ENCODE measurements around the gene TBC1D12.
"Not testable (repeated sequence)": the region's sequence is repeated elsewhere in the genome, so short reads cannot be mapped to it uniquely, and the experiment has no call there.

TBC1D12 gene

DNA sequence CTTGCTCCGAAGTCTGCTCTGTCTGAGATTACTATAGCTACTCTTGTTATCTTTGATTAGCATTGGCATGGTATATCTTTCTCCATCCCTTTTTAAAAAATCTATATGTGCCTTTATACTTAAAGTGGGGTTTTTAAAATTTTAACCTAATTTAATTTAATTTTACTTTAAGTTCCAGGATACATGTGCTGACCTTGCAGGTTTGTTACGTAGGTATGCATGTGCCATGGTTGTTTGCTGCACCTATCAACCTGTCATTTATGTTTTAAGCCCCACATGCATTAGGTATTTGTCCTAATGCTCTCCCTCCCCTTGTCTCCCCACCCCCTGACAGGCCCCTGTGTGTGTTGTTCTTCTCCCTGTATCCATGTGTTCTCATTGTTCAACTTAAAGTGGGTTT is 54.6 kb downstream of the TBC1D12 start:
- DNase-seq (ENCODE audit: low spot score): no peak

DNA sequence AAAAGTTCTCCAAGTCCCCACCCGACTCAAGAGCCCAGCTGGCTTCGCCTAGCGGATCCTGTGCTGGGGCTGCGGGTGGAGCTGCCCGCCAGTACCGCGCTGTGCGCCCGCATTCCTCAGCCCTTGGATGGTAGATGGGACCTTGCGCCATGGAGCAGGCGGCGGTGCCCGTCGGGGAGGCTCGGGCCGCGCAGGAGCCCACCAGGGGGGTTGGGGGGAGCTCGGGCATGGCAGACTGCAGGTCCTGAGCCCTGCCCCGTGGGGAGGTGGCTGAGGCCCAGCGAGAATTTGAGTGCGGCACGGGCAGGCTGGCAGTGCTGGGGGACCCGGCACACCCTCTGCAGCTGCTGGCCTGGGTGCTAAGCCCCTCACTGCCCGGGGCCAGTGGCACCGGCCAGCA is 57.0 kb downstream of the TBC1D12 start:
- no peak for DNase-seq (ENCODE audit: low spot score)

- no peak for DNase-seq (ENCODE audit: low spot score)
Measured at GRCh38 chr10:94461503-94461902, 59.2 kb downstream of the TBC1D12 start.

GRCh38 chr10:94462130-94462529 is 59.8 kb downstream of the TBC1D12 start:
- no peak for DNase-seq (ENCODE audit: low spot score)

- DNase-seq (ENCODE audit: low spot score): no peak
Measured at GRCh38 chr10:94465684-94466083, 63.3 kb downstream of the TBC1D12 start.

- DNase-seq (ENCODE audit: low spot score): no peak
Measured at GRCh38 chr10:94481410-94481809, 79.1 kb downstream of the TBC1D12 start.

DNA sequence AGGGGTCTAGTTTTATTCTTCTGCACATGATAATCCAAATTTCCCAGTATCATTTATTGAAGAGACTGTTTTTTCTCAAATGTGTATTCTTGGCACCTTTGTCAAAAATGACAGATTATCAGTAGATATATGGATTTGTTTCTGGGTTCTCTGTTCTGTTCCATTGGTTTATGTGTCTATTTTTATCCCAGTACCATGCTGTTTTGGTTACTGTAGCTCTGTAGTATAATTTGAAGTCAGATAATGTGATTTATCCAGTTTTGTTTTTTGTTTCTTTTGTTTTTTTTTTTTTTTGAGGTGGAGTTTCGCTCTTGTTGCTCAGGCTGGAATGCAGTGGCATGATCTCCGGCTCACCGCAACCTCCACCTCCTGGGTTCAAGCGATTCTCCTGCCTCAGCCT is 81.6 kb downstream of the TBC1D12 start:
- DNase-seq (ENCODE audit: low spot score): no peak

DNA sequence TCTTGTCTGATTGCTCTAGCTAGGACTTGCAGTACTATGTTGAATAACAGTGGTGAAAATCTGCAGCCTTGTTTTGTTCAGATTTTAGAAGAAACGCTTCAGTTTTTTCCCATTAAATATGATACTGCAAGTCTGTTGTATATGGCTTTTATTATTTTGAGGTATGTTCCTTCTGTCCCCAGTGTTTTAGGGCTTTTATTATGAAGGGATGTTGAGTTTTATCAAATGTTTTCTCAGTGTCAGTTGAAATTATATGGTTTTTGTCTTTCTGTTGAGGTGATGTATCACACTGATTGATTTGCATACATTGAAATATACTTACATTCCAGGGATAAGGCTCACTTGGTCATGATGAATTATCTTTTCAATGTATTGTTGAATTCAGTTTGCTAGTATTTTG is 82.8 kb downstream of the TBC1D12 start:
- no peak for DNase-seq (ENCODE audit: low spot score)

DNA sequence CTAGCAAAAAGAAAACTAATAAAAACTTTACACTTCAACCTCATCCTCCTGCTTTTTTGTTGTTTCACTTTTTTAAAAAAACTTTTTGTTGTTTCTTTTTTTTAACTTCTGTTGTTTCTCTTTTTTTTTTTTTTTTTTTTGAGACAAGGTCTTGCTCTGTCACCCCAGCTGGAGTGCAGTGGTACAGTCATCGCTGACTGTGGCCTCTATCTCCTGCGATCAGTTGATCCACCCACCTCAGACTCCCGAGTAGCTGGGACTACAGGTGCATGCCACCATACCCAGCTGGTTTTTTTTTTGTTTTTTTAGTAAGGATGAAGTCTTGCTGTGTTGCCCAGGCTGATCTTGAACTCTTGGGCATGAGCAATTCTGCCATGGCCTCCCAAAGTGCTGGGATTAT is 85.2 kb downstream of the TBC1D12 start:
- no peak for DNase-seq (ENCODE audit: low spot score)

- no peak for DNase-seq (ENCODE audit: low spot score)
Measured at GRCh38 chr10:94489107-94489506, 86.8 kb downstream of the TBC1D12 start.

DNA sequence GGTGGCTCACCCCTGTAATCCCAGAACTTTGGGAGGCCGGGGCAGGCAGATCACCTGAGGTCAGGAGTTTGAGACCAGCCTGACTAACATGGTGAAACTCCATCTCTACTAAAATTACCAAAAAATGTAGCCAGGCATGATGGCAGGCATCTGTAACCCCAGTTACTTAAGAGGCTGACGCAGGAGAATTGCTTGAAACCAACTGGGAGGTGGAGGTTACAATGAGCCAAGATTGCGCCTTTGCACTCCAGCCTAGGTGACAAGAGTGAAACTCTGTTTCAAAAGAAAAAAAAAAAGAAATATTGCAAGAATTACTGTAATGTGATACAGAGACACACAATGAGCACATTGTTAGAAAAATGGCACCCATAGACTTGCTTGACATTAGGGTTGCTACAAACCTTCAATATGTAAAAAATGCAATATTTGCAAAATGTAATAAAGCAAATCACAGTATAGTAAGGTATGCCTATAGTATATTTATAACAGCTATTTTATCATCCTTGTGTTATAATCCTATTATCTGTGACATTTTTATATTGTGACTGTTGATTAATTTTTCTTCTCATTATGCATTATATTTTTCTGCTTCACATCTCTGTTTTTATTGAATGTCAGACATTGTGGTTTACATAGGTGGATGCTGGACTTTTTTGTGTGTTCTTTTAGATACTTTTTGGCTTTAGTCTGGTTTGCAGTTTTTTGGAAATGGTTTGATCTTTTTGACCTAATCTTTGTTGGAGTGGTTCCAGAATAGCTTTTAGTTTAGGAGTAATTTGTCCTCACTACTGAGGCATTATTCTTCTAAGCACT is 87.8 kb downstream of the TBC1D12 start:
- no peak for DNase-seq (ENCODE audit: low spot score)

GRCh38 chr10:94490789-94491039 is 88.4 kb downstream of the TBC1D12 start:
- no peak for DNase-seq (ENCODE audit: low spot score)

DNA sequence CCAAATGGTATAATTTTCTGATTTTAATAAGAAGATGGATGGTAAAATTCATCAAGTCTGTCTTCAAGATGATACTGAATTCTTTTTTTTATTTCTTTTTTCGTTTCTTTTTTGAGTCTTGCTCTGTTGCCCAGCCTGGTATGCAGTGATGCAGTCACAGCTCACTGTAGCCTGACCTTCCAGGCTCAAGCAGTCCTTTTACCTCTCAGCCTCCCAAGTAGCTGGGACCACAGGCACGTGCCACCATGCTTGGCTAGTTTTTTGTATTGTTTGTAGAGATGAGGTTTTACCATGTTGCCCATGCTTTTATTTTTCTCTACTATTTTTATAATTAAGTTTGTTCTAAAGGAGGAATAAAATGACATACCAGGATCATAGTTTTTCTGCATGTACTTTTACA is 91.1 kb downstream of the TBC1D12 start:
- DNase-seq (ENCODE audit: low spot score): no peak

GRCh38 chr10:94496010-94496409 is 93.7 kb downstream of the TBC1D12 start:
- DNase-seq (ENCODE audit: low spot score): no peak

- DNase-seq (ENCODE audit: low spot score): no peak
Measured at GRCh38 chr10:94496646-94497045, 94.3 kb downstream of the TBC1D12 start.

GRCh38 chr10:94500063-94500462 is 97.7 kb downstream of the TBC1D12 start:
- no peak for DNase-seq (ENCODE audit: low spot score)

- DNase-seq (ENCODE audit: low spot score): no peak
Measured at GRCh38 chr10:94521276-94522250, 119.2 kb downstream of the TBC1D12 start.

- no peak for DNase-seq (ENCODE audit: low spot score)
Measured at GRCh38 chr10:94524146-94524545, 121.8 kb downstream of the TBC1D12 start.

DNA sequence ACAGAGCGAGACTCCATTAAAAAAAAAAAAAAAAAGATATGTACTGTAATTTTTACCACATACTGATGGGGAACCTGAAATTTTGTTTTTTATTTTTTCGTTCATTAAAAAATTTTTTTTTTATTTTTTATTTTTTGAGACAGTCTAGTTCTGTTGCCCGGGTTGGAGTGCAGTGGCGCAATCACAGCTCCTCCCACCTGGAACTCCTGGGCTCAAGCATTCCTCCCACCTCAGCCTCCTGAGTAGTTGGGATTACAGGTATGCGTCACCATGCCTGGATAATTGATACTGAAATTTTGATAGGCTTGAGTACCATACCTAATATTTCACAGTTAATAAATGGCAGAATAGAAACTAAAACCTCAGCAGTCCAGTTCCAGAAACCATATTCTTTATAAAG is 122.4 kb downstream of the TBC1D12 start:
- no peak for DNase-seq (ENCODE audit: low spot score)

GRCh38 chr10:94531550-94531949 is 129.2 kb downstream of the TBC1D12 start:
- not testable (repeated sequence) for DNase-seq (ENCODE audit: low spot score)

GRCh38 chr10:94533027-94533426 is 130.7 kb downstream of the TBC1D12 start:
- no peak for DNase-seq (ENCODE audit: low spot score)

DNA sequence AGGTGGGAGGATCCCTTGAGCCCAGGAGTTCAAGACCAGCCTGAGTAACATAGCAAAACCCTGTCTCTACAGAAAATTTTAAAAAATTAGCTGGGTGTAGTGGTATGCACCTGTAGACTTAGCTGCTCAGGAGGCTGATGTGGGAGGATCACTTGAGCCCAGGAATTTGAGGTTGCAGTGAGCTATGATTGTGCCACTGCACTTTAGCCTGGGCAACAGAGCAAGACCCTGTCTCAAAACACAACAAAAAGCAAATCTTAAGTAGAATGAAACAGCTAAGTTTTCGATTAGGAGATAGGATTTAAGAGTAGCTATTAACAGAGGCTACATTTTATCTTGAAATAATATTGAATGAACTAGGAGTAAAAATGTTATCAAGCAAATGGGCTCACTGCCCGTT is 139.9 kb downstream of the TBC1D12 start:
- DNase-seq (ENCODE audit: low spot score): not testable (repeated sequence)

GRCh38 chr10:94545391-94546048 is 143.2 kb downstream of the TBC1D12 start, which contains the start of gene HELLS:
HELLS (plus strand) TSS chr10:94545788; CDS start chr10:94545922, 134 bp downstream.
- DNase-seq (ENCODE audit: low spot score): peak; percentile 54

Measured in hematopoietic multipotent progenitor cell treated with erythropoietin and hydrocortisone succinate and interleukin-3 and kit ligand, for 17 days (in vitro differentiated cells).